Suprapubic skin (tissue), 4 donors: Measurements from ENCODE around the gene HIVEP3.

ENCODE experiments used
- CTCF ChIP-seq, 2 donors: fragments of 200-600 bp in 1 of 2; fragments of 450-650 bp in 1 of 2; sonication (generic) in 1 of 2; IDR thresholded peaks; one replicate each; pipeline ENCODE4 v1.5.1; 2016 to 2019; ENCODE audit warnings: antibody characterized with exemption in 2 of 2, mild to moderate bottlenecking in 1 of 2, moderate library complexity in 1 of 2
- EP300 ChIP-seq: sonication (generic); formaldehyde crosslinking; IDR thresholded peaks from one replicate; pipeline ENCODE4 v1.6.1; 2017; ENCODE audit warnings: antibody characterized with exemption
- POLR2A ChIP-seq, 2 donors: fragments of 450-650 bp; IDR thresholded peaks; one replicate each; pipeline ENCODE4 v1.6.1; 2017; ENCODE audit warnings: antibody characterized with exemption in 2 of 2, mild to moderate bottlenecking in 2 of 2, moderate library complexity in 2 of 2
- POLR2AphosphoS5 ChIP-seq, 3 donors: sonication (generic); formaldehyde crosslinking; IDR thresholded peaks; one replicate each; pipeline ENCODE4 v1.6.1; 2017; ENCODE audit warnings: antibody characterized with exemption in 3 of 3

- TF ChIP-seq POLR2AphosphoS5 (IDR thresholded peaks at IDR 0.05) (no peak), POLR2A (IDR thresholded peaks at IDR 0.05) (no peak), CTCF (IDR thresholded peaks at IDR 0.05) (no peak), EP300 (no peak)
These were observed 380.9 kb downstream of the HIVEP3 start for GRCh38 chr1:41537788-41538351.
